Measurements from ENCODE around the gene DLEC1. TPM values are rescaled to one million over a fixed set of nuclear protein-coding genes. Genes with fewer than 3 reads are reported as not detected.

Gene DLEC1
- total RNA-seq, 1 donor from 2014 or later, result 0.22 TPM

DNA sequence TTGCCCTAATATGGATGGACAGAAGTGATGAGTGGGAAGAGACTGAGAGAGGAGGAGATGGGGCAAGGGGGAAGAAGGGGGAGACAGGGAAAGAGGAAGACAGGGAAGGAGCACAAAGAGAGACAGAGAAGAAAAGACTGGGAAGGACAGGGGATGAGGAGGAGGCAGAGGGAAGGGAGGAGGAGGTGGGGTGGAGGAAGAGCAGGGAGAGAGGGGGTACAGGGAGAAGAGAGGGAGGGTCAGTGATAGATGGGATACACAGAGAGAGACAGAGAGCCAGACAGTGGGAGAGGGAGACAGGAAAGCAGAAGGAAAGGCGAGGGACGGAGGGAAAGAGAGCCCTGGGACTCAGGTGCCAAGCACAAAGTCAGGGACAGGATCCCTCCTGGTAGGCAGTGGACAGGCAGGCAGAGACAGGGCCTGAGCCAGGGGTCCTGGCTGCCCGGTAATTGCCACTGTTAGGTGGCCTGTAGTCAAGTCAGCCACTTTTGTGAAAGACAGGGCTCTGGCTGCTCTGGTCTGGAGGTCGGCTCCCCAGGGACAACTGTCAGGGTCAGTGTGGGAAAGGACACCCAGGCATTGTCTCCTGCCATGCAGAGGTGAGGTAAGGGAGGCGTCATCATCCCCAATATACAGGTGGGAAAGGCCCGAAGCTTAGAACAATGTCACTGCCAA lies 38.6 kb upstream of the DLEC1 start:
- intact Hi-C loops (cut with DNase I), result loop anchor here (10.0 kb wide), 1 partner anchor 474 kb away; no protein-coding TSS in a partner anchor
- DNase-seq (ENCODE audit: low spot score), result peak; percentile 56

GRCh38 chr3:38000965-38001455 lies 38.0 kb upstream of the DLEC1 start:
- DNase-seq (ENCODE audit: low spot score), result peak; percentile 53
- intact Hi-C loops (cut with DNase I), result loop anchor here (10.0 kb wide), 1 partner anchor 474 kb away; no protein-coding TSS in a partner anchor

GRCh38 chr3:38001456-38002081 lies 37.4 kb upstream of the DLEC1 start:
- DNase-seq (ENCODE audit: low spot score), result peak; percentile 73
- intact Hi-C loops (cut with DNase I), result loop anchor here (10.0 kb wide), 1 partner anchor 473 kb away; no protein-coding TSS in a partner anchor

- no peak for DNase-seq (ENCODE audit: low spot score)
- intact Hi-C loops (cut with DNase I), result loop anchor here (10.0 kb wide), 1 partner anchor 472 kb away; no protein-coding TSS in a partner anchor
Observed at GRCh38 chr3:38002291-38002876, 36.6 kb upstream of the DLEC1 start.

- intact Hi-C loops (cut with DNase I), result loop anchor here (1.0 to 10.0 kb wide), 2 partner anchors 148 to 472 kb away; no protein-coding TSS in a partner anchor
- DNase-seq (ENCODE audit: low spot score), result no peak
Observed at GRCh38 chr3:38002940-38003339, 36.1 kb upstream of the DLEC1 start.

DNA sequence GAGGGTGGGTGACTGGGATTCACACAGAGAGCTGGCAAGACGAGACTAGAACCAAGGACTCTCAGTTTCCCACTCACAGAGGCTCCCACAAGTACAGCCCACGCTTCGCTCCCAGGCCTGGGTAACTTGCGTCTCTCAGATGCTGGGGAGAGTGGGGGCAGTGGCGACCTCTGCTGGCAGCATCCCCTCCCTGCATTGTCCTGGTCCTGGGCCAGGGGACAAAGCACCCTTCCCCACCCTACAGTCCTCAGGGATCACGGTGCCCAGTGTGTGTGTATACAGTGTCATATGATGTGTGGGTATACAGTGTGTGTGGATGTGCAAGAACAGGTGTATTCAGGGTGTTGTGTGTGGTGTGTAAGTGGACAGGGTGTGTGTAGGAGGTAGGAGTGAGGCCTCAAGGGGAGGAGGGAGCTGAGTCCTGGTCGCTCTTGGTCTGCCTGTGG lies 35.6 kb upstream of the DLEC1 start:
- peak; percentile 88 for DNase-seq (ENCODE audit: low spot score)
- intact Hi-C loops (cut with DNase I), result loop anchor here (1.0 to 10.0 kb wide), 2 partner anchors 148 to 471 kb away; no protein-coding TSS in a partner anchor

- DNase-seq (ENCODE audit: low spot score), result no peak
- intact Hi-C loops (cut with DNase I), result loop anchor here (1.0 to 10.0 kb wide), 2 partner anchors 149 to 471 kb away; no protein-coding TSS in a partner anchor
Observed at GRCh38 chr3:38003817-38004414, 35.1 kb upstream of the DLEC1 start.

- DNase-seq (ENCODE audit: low spot score), result no peak
- intact Hi-C loops (cut with DNase I), result loop anchor here (10.0 kb wide), 1 partner anchor 470 kb away; no protein-coding TSS in a partner anchor
Observed at GRCh38 chr3:38004415-38005075, 34.5 kb upstream of the DLEC1 start.

GRCh38 chr3:38005076-38006020 lies 33.7 kb upstream of the DLEC1 start:
- no peak for DNase-seq (ENCODE audit: low spot score)
- intact Hi-C loops (cut with DNase I), result loop anchor here (10.0 kb wide), 1 partner anchor 469 kb away; no protein-coding TSS in a partner anchor

GRCh38 chr3:38006031-38006430 lies 33.0 kb upstream of the DLEC1 start:
- intact Hi-C loops (cut with DNase I), result loop anchor here (10.0 kb wide), 1 partner anchor 469 kb away; no protein-coding TSS in a partner anchor
- no peak for DNase-seq (ENCODE audit: low spot score)

DNA sequence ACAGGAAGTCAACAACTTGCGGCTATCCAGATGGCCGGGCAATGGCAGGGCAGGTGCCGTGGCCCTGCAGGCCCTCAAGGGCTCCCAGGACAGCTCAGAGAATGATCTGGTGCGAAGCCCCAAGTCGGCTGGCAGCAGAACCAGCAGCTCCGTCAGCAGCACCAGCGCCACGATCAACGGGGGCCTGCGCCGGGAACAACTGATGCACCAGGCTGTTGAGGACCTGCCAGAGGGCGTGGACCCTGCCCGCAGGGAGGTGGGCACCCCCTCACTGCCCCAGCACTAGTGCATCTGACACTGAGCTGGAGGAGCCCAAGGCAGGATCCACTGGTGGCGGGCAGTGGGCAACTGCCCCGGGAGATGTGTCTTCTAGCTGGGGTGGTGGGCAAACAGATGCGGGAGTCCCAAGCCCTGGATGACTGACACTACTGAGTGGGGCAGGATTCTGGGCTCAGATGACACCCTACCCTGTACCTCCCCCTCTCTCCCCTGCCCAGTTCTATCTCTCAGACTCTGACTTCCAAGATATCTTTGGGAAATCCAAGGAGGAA lies 32.5 kb upstream of the DLEC1 start:
- intact Hi-C loops (cut with DNase I), result loop anchor here (10.0 kb wide), 1 partner anchor 468 kb away; no protein-coding TSS in a partner anchor
- DNase-seq (ENCODE audit: low spot score), result no peak

DNA sequence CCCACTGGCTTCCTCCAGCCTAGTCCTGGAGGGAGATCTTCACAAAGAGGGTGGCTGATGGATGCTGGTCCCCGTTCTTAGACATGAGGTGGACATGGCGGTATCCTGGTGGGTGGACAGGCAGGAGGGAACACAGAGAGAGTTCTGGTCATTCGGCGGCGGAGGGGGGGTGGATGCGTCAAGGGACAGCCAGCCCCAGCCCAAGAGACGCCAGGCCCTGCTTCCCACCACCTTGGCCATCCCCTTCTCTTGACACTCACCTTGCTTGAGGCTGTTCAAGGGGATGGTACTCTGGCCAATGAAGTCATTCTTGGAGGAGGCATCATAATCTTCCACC lies 31.3 kb upstream of the DLEC1 start:
- intact Hi-C loops (cut with DNase I), result loop anchor here (10.0 kb wide), 1 partner anchor 467 kb away; no protein-coding TSS in a partner anchor
- no peak for DNase-seq (ENCODE audit: low spot score)

DNA sequence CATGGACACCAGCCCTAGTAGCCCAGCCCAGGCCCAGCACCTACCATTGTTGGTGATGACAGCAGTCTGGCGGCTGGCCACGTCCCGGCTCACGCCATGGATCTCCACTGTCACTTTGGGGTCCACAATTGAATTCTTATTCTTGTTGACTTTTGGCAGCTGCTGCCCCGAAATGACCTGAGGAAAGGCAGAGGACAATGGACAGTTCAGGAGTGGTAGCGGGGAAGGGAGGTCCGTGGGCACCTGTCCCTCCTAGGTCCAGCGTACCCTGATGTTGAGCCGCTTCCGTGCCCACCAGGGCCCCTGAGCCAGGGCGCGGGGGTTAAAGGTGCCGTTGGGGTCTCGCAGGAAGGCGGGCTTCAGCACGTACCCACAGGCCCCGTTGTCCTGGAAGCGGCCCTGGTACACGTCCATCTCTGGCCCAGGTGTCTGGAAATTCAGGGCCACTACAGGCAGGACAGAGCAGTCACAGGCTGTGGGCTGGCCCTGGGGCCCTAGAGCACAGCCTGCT lies 30.8 kb upstream of the DLEC1 start:
- intact Hi-C loops (cut with DNase I), result loop anchor here (10.0 kb wide), 1 partner anchor 467 kb away; no protein-coding TSS in a partner anchor

GRCh38 chr3:38008971-38009580 lies 29.9 kb upstream of the DLEC1 start:
- intact Hi-C loops (cut with DNase I), result loop anchor here (10.0 kb wide), 1 partner anchor 466 kb away; no protein-coding TSS in a partner anchor
- no peak for DNase-seq (ENCODE audit: low spot score)

More for the DNA sequence above, 30.8 kb upstream of the DLEC1 start:
- DNase-seq (ENCODE audit: low spot score), result no peak

- DNase-seq (ENCODE audit: low spot score), result no peak
- intact Hi-C loops (cut with DNase I), result loop anchor here (10.0 kb wide), 1 partner anchor 465 kb away; no protein-coding TSS in a partner anchor
Observed at GRCh38 chr3:38009807-38010591, 29.0 kb upstream of the DLEC1 start.

- intact Hi-C loops (cut with DNase I), result no loop called here
- DNase-seq (ENCODE audit: low spot score), result no peak
Observed at GRCh38 chr3:38011111-38011510, 27.9 kb upstream of the DLEC1 start.

All from cardiac septum (tissue), 1 donor.